Kidney (tissue), 14 donors: ENCODE measurements around the gene VRK2. TPM values are rescaled to one million over a fixed set of nuclear protein-coding genes. Genes with fewer than 3 reads are reported as not detected.

ENCODE experiments used
- DNase-seq, 5 donors: peaks; one replicate each; pipeline ENCODE4 v3.0.0-alpha.2; 2013 to 2020
- FAIRE-seq: peaks from 2 replicates; lab custom pipeline; 2012; peaks lifted over from hg19 to GRCh38; lab: Jason Lieb, UNC
- H3K27ac ChIP-seq, 2 donors: one replicate each; pipeline ENCODE4 v1.7.0; 2013; ENCODE audit warnings: low read depth in 2 of 2, low read length in 2 of 2, inconsistent platforms in 1 of 2
- H3K27me3 ChIP-seq: one replicate; pipeline ENCODE4 v1.7.1; 2013; ENCODE audit warnings: low read length, inconsistent platforms; ENCODE audit not compliant: control insufficient read depth, insufficient read depth
- H3K36me3 ChIP-seq, 3 donors: one replicate each; pipeline versions ENCODE4 v1.7.0 to v1.7.1; 2013; ENCODE audit warnings: low read length in 3 of 3, control low read depth in 1 of 3, inconsistent platforms in 1 of 3; ENCODE audit not compliant: insufficient read depth in 3 of 3, control insufficient read depth in 2 of 3
- H3K4me1 ChIP-seq, 3 donors: one replicate each; pipeline versions ENCODE4 v1.7.0 to v1.7.1; 2013; ENCODE audit warnings: low read length in 3 of 3, inconsistent platforms in 1 of 3, low read depth in 1 of 3; ENCODE audit not compliant: control insufficient read depth in 2 of 3, insufficient read depth in 2 of 3
- H3K4me3 ChIP-seq, 3 donors: one replicate each; pipeline versions ENCODE4 v1.7.0 to v1.8.1; 2013; ENCODE audit warnings: low read length in 3 of 3, control low read depth in 1 of 3, inconsistent platforms in 1 of 3
- H3K9ac ChIP-seq, 3 donors: one replicate each; pipeline versions ENCODE4 v1.7.0 to v1.7.1; 2013; ENCODE audit warnings: low read length in 3 of 3, control low read depth in 1 of 3, inconsistent platforms in 1 of 3
- H3K9me3 ChIP-seq, 3 donors: one replicate each; pipeline versions ENCODE4 v1.7.0 to v1.7.1; 2013; ENCODE audit warnings: low read length in 3 of 3, control low read depth in 1 of 3, inconsistent platforms in 1 of 3; ENCODE audit not compliant: control insufficient read depth in 2 of 3, insufficient read depth in 1 of 3
- CTCF ChIP-seq: IDR thresholded peaks from 3 replicates; pipeline ENCODE4 v1.5.1; 2012; ENCODE audit warnings: mild to moderate bottlenecking, moderate library complexity, borderline replicate concordance; ENCODE audit not compliant: insufficient read depth; ENCODE audit errors: extremely low read depth
- intact Hi-C: fragments of 100-400 bp; cut with DNase I; formaldehyde crosslinking; loops from one replicate; pipeline ENCODE4 v1.11.1; 2022
- polyA plus RNA-seq: library from polyadenylated mRNA; stranded (reverse); fragments of 350-450 nt; fragmentation: Illumina TruSeq; extraction: RNeasy Lipid Tissue Mini Kit (QIAGEN cat#74804); gene quantifications from one replicate; pipeline ENCODE4 v1.2.3, GENCODE V29; 2014; ENCODE audit warnings: low read depth, low replicate concordance; ENCODE audit not compliant: insufficient read depth
- total RNA-seq: library from RNA; stranded (reverse); fragmentation: NEBNext Ultra II Directional; extraction: Animal tissue kit (Norgen Biotek cat#: 25700); gene quantifications from one replicate; pipeline ENCODE4 v1.2.1, GENCODE V29; 2021
- donor health status: control.
- donor health status: control.
- donor health status: control.
- donor health status: control.
- donor health status: control.
- donor health status: DM: yes; HTN: yes; CAD: no.
- donor health status: Normal renal cell carcinoma (clear cell type).

VRK2 gene
- total and polyA plus RNA-seq, 2 donors from 2014 or later, result 7.2 to 26.5 TPM

DNA sequence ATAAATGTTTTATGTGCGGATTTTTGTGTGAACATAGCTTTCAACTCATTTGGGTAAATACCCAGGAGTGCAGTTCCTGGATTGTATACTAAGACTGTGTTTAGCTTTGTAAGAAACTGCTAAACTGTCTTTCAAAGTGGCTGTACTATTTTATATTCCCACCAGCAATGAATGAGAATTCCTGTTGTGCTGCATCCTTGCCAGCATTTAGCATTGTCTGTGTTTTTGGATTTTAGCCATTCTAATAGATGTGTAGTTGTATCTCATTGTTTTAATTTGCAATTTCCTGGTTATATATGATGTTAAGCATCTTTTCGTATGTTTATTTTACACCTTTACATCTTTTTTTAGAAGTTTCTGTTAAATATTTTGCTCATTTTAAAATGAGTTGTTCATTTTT is 24.2 kb downstream of the VRK2 start:
- no peak overlapping the region for H3K27ac ChIP-seq
- intact Hi-C loops, result no loop called here
- no peak for TF ChIP-seq CTCF
- DNase-seq (no peak), FAIRE-seq (no peak)
- H3K9ac ChIP-seq, result no peak overlapping the region
- H3K4me1 ChIP-seq, result no peaks in the 10 kb centered on the region
- no peaks in the 10 kb centered on the region for H3K27me3 ChIP-seq
- no peaks in the 10 kb centered on the region for H3K9me3 ChIP-seq
- no peaks in the 10 kb centered on the region for H3K36me3 ChIP-seq
- no peak overlapping the region for H3K4me3 ChIP-seq

DNA sequence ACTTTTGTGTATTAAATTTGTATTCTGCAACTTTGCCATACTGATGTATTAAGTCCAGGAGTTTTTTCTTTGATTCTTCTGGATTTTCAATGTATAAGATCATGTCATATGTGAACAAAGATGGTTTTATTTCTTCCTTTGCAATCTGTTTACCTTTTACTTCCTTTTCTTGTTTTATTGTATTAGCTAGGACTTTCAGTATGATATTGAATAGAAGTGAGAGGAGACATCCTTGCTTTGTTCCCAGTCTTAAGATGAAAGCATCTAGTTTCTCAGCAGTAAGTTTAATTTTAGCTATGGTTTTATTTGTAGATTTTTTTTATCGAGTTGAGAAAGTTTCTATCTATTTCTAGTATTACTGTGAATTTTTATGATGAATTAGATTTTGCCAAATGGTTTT is 25.5 kb downstream of the VRK2 start:
- no peak for FAIRE-seq
- Histone ChIP-seq H3K27ac (no peak overlapping the region), H3K4me3 (no peak overlapping the region), H3K27me3 (no peaks in the 10 kb centered on the region), H3K4me1 (no peaks in the 10 kb centered on the region), H3K9ac (no peak overlapping the region), H3K36me3 (no peaks in the 10 kb centered on the region), H3K9me3 (no peaks in the 10 kb centered on the region)
- no peak for DNase-seq
- intact Hi-C loops, result no loop called here
- no peak for TF ChIP-seq CTCF

GRCh38 chr2:58073008-58073407 is 26.4 kb downstream of the VRK2 start:
- Histone ChIP-seq H3K27ac (no peak overlapping the region), H3K9ac (no peak overlapping the region), H3K4me3 (no peak overlapping the region), H3K27me3 (no peaks in the 10 kb centered on the region), H3K9me3 (no peaks in the 10 kb centered on the region), H3K36me3 (no peaks in the 10 kb centered on the region), H3K4me1 (no peaks in the 10 kb centered on the region)
- TF ChIP-seq CTCF, result no peak
- FAIRE-seq, result no peak
- intact Hi-C loops, result no loop called here
- no peak for DNase-seq

GRCh38 chr2:58073751-58074150 is 27.1 kb downstream of the VRK2 start:
- FAIRE-seq (no peak), DNase-seq (no peak)
- TF ChIP-seq CTCF, result no peak
- no peaks in the 10 kb centered on the region for H3K9me3 ChIP-seq
- H3K36me3 ChIP-seq, result no peaks in the 10 kb centered on the region
- no peak overlapping the region for H3K9ac ChIP-seq
- H3K4me3 ChIP-seq, result no peak overlapping the region
- no peaks in the 10 kb centered on the region for H3K4me1 ChIP-seq
- intact Hi-C loops, result no loop called here
- H3K27me3 ChIP-seq, result no peaks in the 10 kb centered on the region
- H3K27ac ChIP-seq, result no peak overlapping the region
